Neuronal stem cell (in vitro differentiated cells): ENCODE results near the gene KLHL21.
A peak's percentile ranks its signal among the peaks of the same experiment; 100 is the strongest.

Experiments
- DNase-seq: peaks from one replicate; pipeline ENCODE4 v3.0.0-alpha.2; 2013; ENCODE audit warnings: low spot score
- H2AFZ ChIP-seq: one replicate; pipeline ENCODE4 v1.6.1; 2013; ENCODE audit warnings: mild to moderate bottlenecking, low read length, inconsistent platforms
- H2AK5ac ChIP-seq: 2 replicates; pipeline ENCODE4 v1.6.1; 2013; ENCODE audit warnings: low read depth, mild to moderate bottlenecking, inconsistent platforms, low read length, moderate library complexity, mixed read lengths
- H2BK120ac ChIP-seq: 2 replicates; pipeline ENCODE4 v1.6.1; 2013; ENCODE audit warnings: low read depth, mild to moderate bottlenecking, inconsistent platforms, low read length, moderate library complexity, mixed read lengths
- H2BK12ac ChIP-seq: one replicate; pipeline ENCODE4 v1.6.1; 2013; ENCODE audit warnings: low read length, inconsistent platforms
- H2BK15ac ChIP-seq: 2 replicates; pipeline ENCODE4 v1.6.1; 2013; ENCODE audit warnings: mild to moderate bottlenecking, low read length, inconsistent platforms, mixed read lengths
- H2BK5ac ChIP-seq: one replicate; pipeline ENCODE4 v1.6.1; 2013; ENCODE audit warnings: inconsistent platforms, mild to moderate bottlenecking, low read length, moderate library complexity
- H3K14ac ChIP-seq: one replicate; pipeline ENCODE4 v1.6.1; 2013; ENCODE audit warnings: low read length, inconsistent platforms
- H3K18ac ChIP-seq: 2 replicates; pipeline ENCODE4 v1.6.1; 2013; ENCODE audit warnings: low read length, inconsistent platforms
- H3K23ac ChIP-seq: 2 replicates; pipeline ENCODE4 v1.6.1; 2013; ENCODE audit warnings: low read depth, mild to moderate bottlenecking, mixed read lengths, low read length, inconsistent platforms; ENCODE audit not compliant: poor library complexity
- H3K27ac ChIP-seq: replicated peaks from 3 replicates; pipeline ENCODE4 v1.5.1; 2013; ENCODE audit warnings: low read length, inconsistent platforms
- H3K27me3 ChIP-seq, 3 experiments: 2 replicates each; pipeline ENCODE4 v1.6.1; 2013; ENCODE audit warnings: low read length in 3 of 3, mild to moderate bottlenecking in 2 of 3, inconsistent platforms in 1 of 3, low read depth in 1 of 3, mixed read lengths in 1 of 3, moderate library complexity in 1 of 3; ENCODE audit not compliant: control insufficient read depth in 3 of 3, insufficient read depth in 3 of 3
- H3K36me3 ChIP-seq, 2 donors: replicated peaks in 1 of 2; 2 replicates each; pipeline ENCODE4 v1.6.1; 2013; ENCODE audit warnings: low read length in 2 of 2; ENCODE audit not compliant: control insufficient read depth in 2 of 2, insufficient read depth in 2 of 2
- H3K4ac ChIP-seq: 2 replicates; pipeline ENCODE4 v1.6.1; 2013; ENCODE audit warnings: inconsistent platforms, mild to moderate bottlenecking, low read length, moderate library complexity
- H3K4me1 ChIP-seq, 2 donors: 1 replicate in 1 of 2; 2 replicates in 1 of 2; pipeline ENCODE4 v1.6.1; 2013; ENCODE audit warnings: low read length in 2 of 2, low read depth in 1 of 2; ENCODE audit not compliant: control insufficient read depth in 2 of 2, insufficient read depth in 1 of 2
- H3K4me2 ChIP-seq: one replicate; pipeline ENCODE4 v1.6.1; 2013; ENCODE audit warnings: mild to moderate bottlenecking, low read length, inconsistent platforms; ENCODE audit not compliant: insufficient read depth, poor library complexity, severe bottlenecking
- H3K4me3 ChIP-seq, 2 donors: 2 replicates each; pipeline ENCODE4 v1.5.1; 2013; ENCODE audit warnings: low read length in 2 of 2, mild to moderate bottlenecking in 2 of 2, inconsistent platforms in 1 of 2, moderate library complexity in 1 of 2
- H3K79me1 ChIP-seq: one replicate; pipeline ENCODE4 v1.6.1; 2013; ENCODE audit warnings: low read depth, mild to moderate bottlenecking, inconsistent platforms, low read length, moderate library complexity
- H3K9ac ChIP-seq: one replicate; pipeline ENCODE4 v1.6.1; 2013; ENCODE audit warnings: mild to moderate bottlenecking, low read depth, low read length, inconsistent platforms; ENCODE audit not compliant: poor library complexity
- H3K9me3 ChIP-seq, 2 donors: replicated peaks in 1 of 2; 2 replicates each; pipeline versions ENCODE3 to v1.6.1; 2013; ENCODE audit warnings: low read length in 2 of 2, mild to moderate bottlenecking in 2 of 2, inconsistent platforms in 1 of 2, low read depth in 1 of 2, mixed read lengths in 1 of 2, moderate library complexity in 1 of 2; ENCODE audit not compliant: control insufficient read depth in 2 of 2, insufficient read depth in 1 of 2
- H4K8ac ChIP-seq: one replicate; pipeline ENCODE4 v1.6.1; 2013; ENCODE audit warnings: low read depth, mild to moderate bottlenecking, inconsistent platforms, low read length, moderate library complexity
- H4K91ac ChIP-seq: one replicate; pipeline ENCODE4 v1.6.1; 2013; ENCODE audit warnings: low read length, low read depth, mild to moderate bottlenecking, inconsistent platforms; ENCODE audit not compliant: poor library complexity
- WGBS, 2 donors: extraction: QIAGEN DNeasy Blood & Tissue Kit; methylation state at CpG; one replicate each; pipeline ENCODE4 v1.1.7; 2013; ENCODE audit warnings: missing lambda C conversion rate in 2 of 2, mixed read lengths in 1 of 2; ENCODE audit not compliant: insufficient read length in 2 of 2, insufficient replicate concordance in 1 of 2; ENCODE audit errors: extremely low coverage in 2 of 2; 5-methylcytosine and 5-hydroxymethylcytosine counted together

KLHL21 gene

DNA sequence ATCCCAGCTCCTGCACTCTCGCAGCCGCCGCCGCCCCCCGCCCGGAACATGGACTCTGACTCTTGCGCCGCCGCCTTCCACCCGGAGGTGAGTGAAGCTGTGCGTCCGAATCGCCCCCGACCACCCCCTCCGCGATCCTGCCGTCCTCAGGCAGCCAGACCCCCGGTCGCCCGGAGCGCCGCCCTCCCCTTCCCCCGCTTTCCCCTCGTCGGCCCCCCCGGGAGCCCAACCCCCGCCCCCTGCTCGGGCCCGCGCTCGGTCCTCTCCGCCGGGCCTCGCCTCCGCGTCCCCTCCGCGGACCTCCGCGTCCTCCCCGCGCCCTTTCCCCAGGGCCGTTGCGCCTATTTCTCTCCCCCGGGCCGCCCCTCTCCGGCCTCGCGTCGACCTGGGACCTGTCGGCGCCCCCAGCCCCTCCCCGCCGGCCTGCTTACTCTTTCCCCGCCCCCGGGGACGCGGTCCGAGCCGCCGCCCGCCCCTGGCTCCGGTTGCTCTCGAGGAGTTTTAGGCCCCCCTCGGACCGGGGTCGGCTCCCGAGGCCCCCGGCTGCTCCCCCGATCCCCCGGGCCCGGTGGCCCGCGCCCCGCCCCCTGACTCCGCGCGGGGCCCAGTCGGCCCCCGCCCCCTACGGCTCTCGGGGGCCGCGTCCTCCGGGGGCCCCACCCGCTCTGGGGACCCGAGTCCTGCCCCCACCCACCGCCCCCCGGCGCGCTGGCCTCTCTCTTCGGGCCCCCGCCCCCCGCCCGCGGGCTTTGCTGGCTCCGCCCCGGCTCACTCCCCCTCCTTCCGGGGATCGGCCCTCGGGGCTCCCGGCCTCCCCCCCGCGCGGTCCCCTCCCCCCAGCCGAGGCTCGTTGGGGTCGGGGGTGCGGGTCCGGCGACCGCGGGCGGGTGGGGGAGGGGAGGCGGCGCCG lies 11.6 kb upstream of the KLHL21 start:
- no peak overlapping the region for H4K91ac ChIP-seq
- peak overlapping the region; percentile 53 for H3K4ac ChIP-seq
- H3K4me3 ChIP-seq = peak overlapping the region; percentile 92 to 100
- peak overlapping the region; percentile 85 for H3K27ac ChIP-seq
- H4K8ac ChIP-seq = no peak overlapping the region
- H2BK12ac ChIP-seq = peak overlapping the region; percentile 58
- H2BK5ac ChIP-seq = peak overlapping the region; percentile 87
- H3K36me3 ChIP-seq = peaks cover 13 to 29% of the 10 kb centered on the region in 2 donors
- H3K4me1 ChIP-seq = peaks cover 2 to 3% of the 10 kb centered on the region in 2 donors
- peak overlapping the region; percentile 90 for H2AK5ac ChIP-seq
- H3K4me2 ChIP-seq = peak overlapping the region; percentile 33
- peak overlapping the region; percentile 98 for H3K23ac ChIP-seq
- peak overlapping the region; percentile 82 for H3K14ac ChIP-seq
- peak overlapping the region; percentile 98 for H3K18ac ChIP-seq
- H3K9me3 ChIP-seq = no peaks in the 10 kb centered on the region
- no peaks in the 10 kb centered on the region for H3K27me3 ChIP-seq
- peak overlapping the region; percentile 67 for H2BK15ac ChIP-seq
- no peak for DNase-seq
- no CpG with 5 or more reads among the region's 117 CpGs for WGBS, 2 donors
- peaks cover 14% of the 10 kb centered on the region for H3K79me1 ChIP-seq
- peak overlapping the region; percentile 91 for H2AFZ ChIP-seq
- H2BK120ac ChIP-seq = no peak overlapping the region
- H3K9ac ChIP-seq = peak overlapping the region; percentile 93

DNA sequence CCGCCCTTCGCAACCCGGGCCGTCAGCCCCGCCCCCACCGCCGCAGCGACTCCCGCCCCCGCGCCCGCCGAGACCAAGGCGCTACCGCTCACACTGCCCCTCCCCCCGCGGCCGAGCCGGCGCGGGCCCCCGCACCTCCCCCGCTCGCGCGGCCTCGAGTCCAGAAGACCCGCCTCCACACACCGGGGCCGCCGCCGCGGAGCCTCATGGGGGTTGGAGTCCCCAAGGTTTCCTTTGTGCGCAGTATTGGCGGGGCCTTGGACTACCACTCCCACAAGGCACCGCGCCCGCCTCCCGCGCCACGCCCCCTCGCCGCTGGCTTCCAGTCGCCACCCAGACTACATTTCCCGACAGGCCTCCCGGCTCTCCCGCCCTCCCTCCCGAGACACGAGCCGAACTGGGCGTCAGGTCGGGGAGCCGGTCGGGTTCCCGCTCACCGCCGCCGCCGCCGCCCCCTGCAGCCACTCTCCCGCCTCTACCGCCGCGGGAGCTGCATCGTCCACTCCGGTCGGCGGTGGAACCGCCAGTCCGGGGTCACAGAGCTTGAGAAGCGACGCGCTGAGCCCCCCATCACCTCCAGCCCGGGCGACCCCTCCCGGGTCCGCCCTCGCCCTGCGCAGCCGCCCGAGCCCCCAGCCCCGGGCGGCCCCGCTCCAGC lies 10.8 kb upstream of the KLHL21 start, which contains the start of gene PHF13:
TSS of gene PHF13 (plus strand) at position 371 of the 658 bp plus-strand sequence. CDS start 336 bp downstream, outside the sequence.
- Histone ChIP-seq H3K14ac (peak within 1 kb of the TSS; percentile 82), H2BK120ac (no peak within 1 kb of the TSS), H2AK5ac (peak within 1 kb of the TSS; percentile 90), H4K8ac (no peak within 1 kb of the TSS), H3K4me3 (peak within 1 kb of the TSS; percentile 92 to 100), H2BK15ac (peak within 1 kb of the TSS; percentile 67), H3K36me3 (peaks cover 11 to 21% of the 10 kb centered on the region in 2 donors), H3K4ac (peak within 1 kb of the TSS; percentile 53), H3K9ac (peak within 1 kb of the TSS; percentile 93), H3K18ac (peak within 1 kb of the TSS; percentile 98), H3K79me1 (peaks cover 10% of the 10 kb centered on the region), H3K4me1 (peaks cover 2 to 3% of the 10 kb centered on the region in 2 donors), H3K27ac (peak within 1 kb of the TSS; percentile 85), H2BK5ac (peak within 1 kb of the TSS; percentile 87), H2AFZ (peak within 1 kb of the TSS; percentile 91), H3K23ac (peak within 1 kb of the TSS; percentile 98), H2BK12ac (peak within 1 kb of the TSS; percentile 58), H3K9me3 (no peaks in the 10 kb centered on the region), H3K27me3 (no peaks in the 10 kb centered on the region), H3K4me2 (peak within 1 kb of the TSS; percentile 94), H4K91ac (no peak within 1 kb of the TSS)
- no CpG with 5 or more reads among the region's 84 CpGs for WGBS, 2 donors
- DNase-seq = peak; percentile 99

DNA sequence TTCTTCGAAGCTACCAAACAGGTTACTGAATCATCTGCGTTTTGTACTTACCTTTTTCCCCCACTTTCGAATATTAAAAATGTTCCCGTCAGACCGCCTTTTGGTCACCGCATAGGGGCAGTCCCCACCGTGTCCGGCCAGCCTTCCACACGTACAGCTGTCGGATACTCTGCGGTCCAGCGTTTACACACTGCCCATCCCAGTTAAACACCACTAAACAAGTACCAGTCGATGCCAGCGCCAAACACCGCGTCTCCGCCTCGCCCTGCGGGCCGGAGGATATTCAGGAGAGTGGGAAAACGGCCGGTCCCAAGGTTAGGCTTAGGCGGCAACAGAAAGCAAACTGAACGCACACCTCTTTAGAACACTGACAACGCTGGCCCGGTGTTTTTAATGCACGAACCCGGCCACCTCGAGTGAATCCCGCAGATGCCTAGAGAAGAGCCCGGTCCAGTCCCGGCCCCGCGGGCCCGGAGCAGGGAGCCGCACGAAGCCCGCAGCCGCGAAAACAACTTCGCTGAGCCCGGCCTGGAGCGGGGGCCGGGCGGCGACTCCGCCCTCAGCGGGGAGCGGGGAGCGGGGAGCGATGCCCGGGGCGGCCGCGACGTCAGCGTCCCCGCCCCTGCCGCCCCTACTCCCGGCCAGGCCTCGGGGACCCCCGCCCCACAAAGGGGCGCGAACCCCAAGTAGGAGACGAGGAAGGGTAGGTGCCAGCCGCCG lies 10.1 kb upstream of the KLHL21 start:
- H3K27me3 ChIP-seq = no peaks in the 10 kb centered on the region
- H3K4me1 ChIP-seq = peaks cover 2 to 3% of the 10 kb centered on the region in 2 donors
- no peak overlapping the region for H2BK5ac ChIP-seq
- H3K4me3 ChIP-seq = peak overlapping the region; percentile 87 to 92
- H3K4me2 ChIP-seq = peak overlapping the region; percentile 94
- no CpG with 5 or more reads among the region's 67 CpGs for WGBS, 2 donors
- no peak overlapping the region for H2BK120ac ChIP-seq
- peak overlapping the region; percentile 86 for H2AFZ ChIP-seq
- H4K91ac ChIP-seq = no peak overlapping the region
- peaks cover 9% of the 10 kb centered on the region for H3K79me1 ChIP-seq
- H3K36me3 ChIP-seq = peaks cover 10 to 15% of the 10 kb centered on the region in 2 donors
- DNase-seq = no peak
- peak overlapping the region; percentile 89 for H3K18ac ChIP-seq
- H2BK15ac ChIP-seq = peak overlapping the region; percentile 54
- H3K9me3 ChIP-seq = no peaks in the 10 kb centered on the region
- H4K8ac ChIP-seq = no peak overlapping the region
- peak overlapping the region; percentile 83 for H3K9ac ChIP-seq
- H3K23ac ChIP-seq = peak overlapping the region; percentile 43
- H2AK5ac ChIP-seq = no peak overlapping the region
- no peak overlapping the region for H3K4ac ChIP-seq
- no peak overlapping the region for H3K14ac ChIP-seq
- no peak overlapping the region for H3K27ac ChIP-seq
- H2BK12ac ChIP-seq = no peak overlapping the region
